ENCODE measurements around the gene TOMM20. TPM values are rescaled to one million over a fixed set of nuclear protein-coding genes. Genes with fewer than 3 reads are reported as not detected.

The TOMM20 gene
- total and polyA plus RNA-seq, 9 of the 15 experiments (the other 6 are each of a cell fraction or from before 2014, with no cell fraction given), result 70.6 to 334 (median 159) TPM

DNA sequence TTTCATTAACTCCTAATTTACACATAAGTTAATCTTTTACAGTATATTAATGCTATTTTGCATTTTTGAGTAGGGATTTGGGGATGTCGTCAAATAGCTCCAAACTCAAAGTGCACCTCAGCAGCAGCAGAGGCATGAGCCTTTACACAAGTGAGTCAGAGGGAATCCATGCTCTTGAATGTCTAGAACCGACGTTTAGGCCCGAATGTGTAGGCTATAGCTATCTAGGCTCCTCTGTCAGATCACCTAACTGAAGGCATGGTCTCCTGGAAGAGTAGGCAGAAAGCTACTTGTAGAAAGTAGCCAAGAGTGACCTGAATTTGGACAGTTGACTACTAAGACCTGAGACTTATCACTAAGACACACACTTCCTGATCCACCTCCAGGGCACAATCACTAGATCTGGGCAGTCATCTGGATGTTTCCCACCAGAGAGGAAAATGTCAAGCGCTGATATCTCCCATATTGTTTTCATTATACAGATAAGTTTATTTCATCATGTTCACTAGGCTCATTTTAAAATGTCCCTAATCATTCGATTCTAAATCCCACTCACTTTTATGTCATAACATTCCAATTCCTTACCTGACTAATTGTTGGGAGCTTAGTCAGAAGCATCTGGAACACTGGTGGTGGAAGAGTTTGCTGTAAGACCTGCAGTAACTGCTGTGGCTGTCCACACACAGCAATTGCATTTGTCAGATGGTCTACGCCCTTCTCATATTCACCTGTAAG is 15.3 kb downstream of the TOMM20 start (continued):
- TF ChIP-seq, protein P1, sequence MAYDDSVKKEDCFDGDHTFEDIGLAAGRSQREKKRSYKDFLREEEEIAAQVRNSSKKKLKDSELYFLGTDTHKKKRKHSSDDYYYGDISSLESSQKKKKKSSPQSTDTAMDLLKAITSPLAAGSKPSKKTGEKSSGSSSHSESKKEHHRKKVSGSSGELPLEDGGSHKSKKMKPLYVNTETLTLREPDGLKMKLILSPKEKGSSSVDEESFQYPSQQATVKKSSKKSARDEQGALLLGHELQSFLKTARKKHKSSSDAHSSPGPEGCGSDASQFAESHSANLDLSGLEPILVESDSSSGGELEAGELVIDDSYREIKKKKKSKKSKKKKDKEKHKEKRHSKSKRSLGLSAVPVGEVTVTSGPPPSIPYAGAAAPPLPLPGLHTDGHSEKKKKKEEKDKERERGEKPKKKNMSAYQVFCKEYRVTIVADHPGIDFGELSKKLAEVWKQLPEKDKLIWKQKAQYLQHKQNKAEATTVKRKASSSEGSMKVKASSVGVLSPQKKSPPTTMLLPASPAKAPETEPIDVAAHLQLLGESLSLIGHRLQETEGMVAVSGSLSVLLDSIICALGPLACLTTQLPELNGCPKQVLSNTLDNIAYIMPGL (CRISPR knock-in tag; IDR thresholded peaks at IDR 0.05), result no peak
- TF ChIP-seq, protein P2, sequence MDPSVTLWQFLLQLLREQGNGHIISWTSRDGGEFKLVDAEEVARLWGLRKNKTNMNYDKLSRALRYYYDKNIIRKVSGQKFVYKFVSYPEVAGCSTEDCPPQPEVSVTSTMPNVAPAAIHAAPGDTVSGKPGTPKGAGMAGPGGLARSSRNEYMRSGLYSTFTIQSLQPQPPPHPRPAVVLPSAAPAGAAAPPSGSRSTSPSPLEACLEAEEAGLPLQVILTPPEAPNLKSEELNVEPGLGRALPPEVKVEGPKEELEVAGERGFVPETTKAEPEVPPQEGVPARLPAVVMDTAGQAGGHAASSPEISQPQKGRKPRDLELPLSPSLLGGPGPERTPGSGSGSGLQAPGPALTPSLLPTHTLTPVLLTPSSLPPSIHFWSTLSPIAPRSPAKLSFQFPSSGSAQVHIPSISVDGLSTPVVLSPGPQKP (CRISPR knock-in tag; IDR thresholded peaks at IDR 0.05), result no peak
- TF ChIP-seq CEBPG (CRISPR knock-in tag; IDR thresholded peaks at IDR 0.05) (no peak), CEBPG (tag; conservative IDR thresholded peaks at IDR 0.05 in 1 of 2, IDR thresholded peaks at IDR 0.05 in 1 of 2) (peak in 1 of 2 experiments; percentile 67; a peak in 2 of 4 replicates), ZC3H11A (IDR thresholded peaks at IDR 0.05; ENCODE audit: low read depth, low read length) (no peak), ZNF3 (CRISPR knock-in tag; IDR thresholded peaks at IDR 0.05) (0 out of 2 replicates have a peak, but pooled peaks have one; percentile 45), RCOR1 (IDR thresholded peaks at IDR 0.05; ENCODE audit: borderline replicate concordance in 1 of 2, low read depth in 2 of 2, low read length in 2 of 2) (peak in 1 of 2 experiments; percentile 55; a peak in 1 of 4 replicates), KDM1A (IDR thresholded peaks at IDR 0.05) (peak in 1 of 2 experiments; percentile 5; a peak in 1 of 4 replicates)
- TF ChIP-seq, protein P3, sequence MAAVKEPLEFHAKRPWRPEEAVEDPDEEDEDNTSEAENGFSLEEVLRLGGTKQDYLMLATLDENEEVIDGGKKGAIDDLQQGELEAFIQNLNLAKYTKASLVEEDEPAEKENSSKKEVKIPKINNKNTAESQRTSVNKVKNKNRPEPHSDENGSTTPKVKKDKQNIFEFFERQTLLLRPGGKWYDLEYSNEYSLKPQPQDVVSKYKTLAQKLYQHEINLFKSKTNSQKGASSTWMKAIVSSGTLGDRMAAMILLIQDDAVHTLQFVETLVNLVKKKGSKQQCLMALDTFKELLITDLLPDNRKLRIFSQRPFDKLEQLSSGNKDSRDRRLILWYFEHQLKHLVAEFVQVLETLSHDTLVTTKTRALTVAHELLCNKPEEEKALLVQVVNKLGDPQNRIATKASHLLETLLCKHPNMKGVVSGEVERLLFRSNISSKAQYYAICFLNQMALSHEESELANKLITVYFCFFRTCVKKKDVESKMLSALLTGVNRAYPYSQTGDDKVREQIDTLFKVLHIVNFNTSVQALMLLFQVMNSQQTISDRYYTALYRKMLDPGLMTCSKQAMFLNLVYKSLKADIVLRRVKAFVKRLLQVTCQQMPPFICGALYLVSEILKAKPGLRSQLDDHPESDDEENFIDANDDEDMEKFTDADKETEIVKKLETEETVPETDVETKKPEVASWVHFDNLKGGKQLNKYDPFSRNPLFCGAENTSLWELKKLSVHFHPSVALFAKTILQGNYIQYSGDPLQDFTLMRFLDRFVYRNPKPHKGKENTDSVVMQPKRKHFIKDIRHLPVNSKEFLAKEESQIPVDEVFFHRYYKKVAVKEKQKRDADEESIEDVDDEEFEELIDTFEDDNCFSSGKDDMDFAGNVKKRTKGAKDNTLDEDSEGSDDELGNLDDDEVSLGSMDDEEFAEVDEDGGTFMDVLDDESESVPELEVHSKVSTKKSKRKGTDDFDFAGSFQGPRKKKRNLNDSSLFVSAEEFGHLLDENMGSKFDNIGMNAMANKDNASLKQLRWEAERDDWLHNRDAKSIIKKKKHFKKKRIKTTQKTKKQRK (IDR thresholded peaks at IDR 0.05; ENCODE audit: borderline replicate concordance, low read depth, low read length), result no peak
- TF ChIP-seq, protein P4, sequence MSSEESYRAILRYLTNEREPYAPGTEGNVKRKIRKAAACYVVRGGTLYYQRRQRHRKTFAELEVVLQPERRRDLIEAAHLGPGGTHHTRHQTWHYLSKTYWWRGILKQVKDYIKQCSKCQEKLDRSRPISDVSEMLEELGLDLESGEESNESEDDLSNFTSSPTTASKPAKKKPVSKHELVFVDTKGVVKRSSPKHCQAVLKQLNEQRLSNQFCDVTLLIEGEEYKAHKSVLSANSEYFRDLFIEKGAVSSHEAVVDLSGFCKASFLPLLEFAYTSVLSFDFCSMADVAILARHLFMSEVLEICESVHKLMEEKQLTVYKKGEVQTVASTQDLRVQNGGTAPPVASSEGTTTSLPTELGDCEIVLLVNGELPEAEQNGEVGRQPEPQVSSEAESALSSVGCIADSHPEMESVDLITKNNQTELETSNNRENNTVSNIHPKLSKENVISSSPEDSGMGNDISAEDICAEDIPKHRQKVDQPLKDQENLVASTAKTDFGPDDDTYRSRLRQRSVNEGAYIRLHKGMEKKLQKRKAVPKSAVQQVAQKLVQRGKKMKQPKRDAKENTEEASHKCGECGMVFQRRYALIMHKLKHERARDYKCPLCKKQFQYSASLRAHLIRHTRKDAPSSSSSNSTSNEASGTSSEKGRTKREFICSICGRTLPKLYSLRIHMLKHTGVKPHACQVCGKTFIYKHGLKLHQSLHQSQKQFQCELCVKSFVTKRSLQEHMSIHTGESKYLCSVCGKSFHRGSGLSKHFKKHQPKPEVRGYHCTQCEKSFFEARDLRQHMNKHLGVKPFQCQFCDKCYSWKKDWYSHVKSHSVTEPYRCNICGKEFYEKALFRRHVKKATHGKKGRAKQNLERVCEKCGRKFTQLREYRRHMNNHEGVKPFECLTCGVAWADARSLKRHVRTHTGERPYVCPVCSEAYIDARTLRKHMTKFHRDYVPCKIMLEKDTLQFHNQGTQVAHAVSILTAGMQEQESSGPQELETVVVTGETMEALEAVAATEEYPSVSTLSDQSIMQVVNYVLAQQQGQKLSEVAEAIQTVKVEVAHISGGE (CRISPR knock-in tag; IDR thresholded peaks at IDR 0.05), result 0 out of 6 replicates have a peak, but pooled peaks of 1 of the 3 experiments have one; percentile 29
- TF ChIP-seq, protein P5, sequence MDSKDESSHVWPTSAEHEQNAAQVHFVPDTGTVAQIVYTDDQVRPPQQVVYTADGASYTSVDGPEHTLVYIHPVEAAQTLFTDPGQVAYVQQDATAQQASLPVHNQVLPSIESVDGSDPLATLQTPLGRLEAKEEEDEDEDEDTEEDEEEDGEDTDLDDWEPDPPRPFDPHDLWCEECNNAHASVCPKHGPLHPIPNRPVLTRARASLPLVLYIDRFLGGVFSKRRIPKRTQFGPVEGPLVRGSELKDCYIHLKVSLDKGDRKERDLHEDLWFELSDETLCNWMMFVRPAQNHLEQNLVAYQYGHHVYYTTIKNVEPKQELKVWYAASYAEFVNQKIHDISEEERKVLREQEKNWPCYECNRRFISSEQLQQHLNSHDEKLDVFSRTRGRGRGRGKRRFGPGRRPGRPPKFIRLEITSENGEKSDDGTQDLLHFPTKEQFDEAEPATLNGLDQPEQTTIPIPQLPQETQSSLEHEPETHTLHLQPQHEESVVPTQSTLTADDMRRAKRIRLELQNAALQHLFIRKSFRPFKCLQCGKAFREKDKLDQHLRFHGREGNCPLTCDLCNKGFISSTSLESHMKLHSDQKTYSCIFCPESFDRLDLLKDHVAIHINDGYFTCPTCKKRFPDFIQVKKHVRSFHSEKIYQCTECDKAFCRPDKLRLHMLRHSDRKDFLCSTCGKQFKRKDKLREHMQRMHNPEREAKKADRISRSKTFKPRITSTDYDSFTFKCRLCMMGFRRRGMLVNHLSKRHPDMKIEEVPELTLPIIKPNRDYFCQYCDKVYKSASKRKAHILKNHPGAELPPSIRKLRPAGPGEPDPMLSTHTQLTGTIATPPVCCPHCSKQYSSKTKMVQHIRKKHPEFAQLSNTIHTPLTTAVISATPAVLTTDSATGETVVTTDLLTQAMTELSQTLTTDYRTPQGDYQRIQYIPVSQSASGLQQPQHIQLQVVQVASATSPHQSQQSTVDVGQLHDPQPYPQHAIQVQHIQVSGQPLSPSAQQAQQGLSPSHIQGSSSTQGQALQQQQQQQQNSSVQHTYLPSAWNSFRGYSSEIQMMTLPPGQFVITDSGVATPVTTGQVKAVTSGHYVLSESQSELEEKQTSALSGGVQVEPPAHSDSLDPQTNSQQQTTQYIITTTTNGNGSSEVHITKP (IDR thresholded peaks at IDR 0.05; ENCODE audit: partially characterized antibody), result no peak
